T-cell (primary cell): ENCODE data around the gene OR2B6. TPM values are rescaled to one million over a fixed set of nuclear protein-coding genes. Genes with fewer than 3 reads are reported as not detected.
"Not testable (repeated sequence)": the region's sequence is repeated elsewhere in the genome, so short reads cannot be mapped to it uniquely, and the experiment has no call there.

ENCODE experiments used
- ATAC-seq, 4 experiments: fragments of 200-7000 bp in 3 of 4; fragments of 150-1000 bp in 1 of 4; cut with Tn5 transposase; replicated peaks in 1 of 4; 1 replicate in 3 of 4; 2 replicates in 1 of 4; pipeline ENCODE4 v1.10.0; 2021; ENCODE audit warnings: moderate library complexity in 3 of 4, mild to moderate bottlenecking in 2 of 4, moderate number of reproducible peaks in 1 of 4
- CTCF ChIA-PET, 2 donors: fragments of 300-600 bp; sonication (Branson Sonifier 250); formaldehyde crosslinking; loops; one replicate each; lab custom pipeline; 2022; ENCODE audit warnings: antibody characterized with exemption in 2 of 2; lab: Charles Lee
- POLR2A ChIA-PET, 2 donors: fragments of 300-600 bp; sonication (Branson Sonifier 250); formaldehyde crosslinking; loops; one replicate each; lab custom pipeline; 2022; ENCODE audit warnings: antibody characterized with exemption in 2 of 2; lab: Charles Lee
- DNase-seq, 35 experiments: peaks; one replicate each; pipeline versions ENCODE4 v3.0.0 to v3.0.0-alpha.2; 2013 to 2023
- H3K27ac ChIP-seq: one replicate; pipeline ENCODE4 v1.5.1; 2013; ENCODE audit warnings: low read length
- H3K27me3 ChIP-seq, 2 experiments: replicated peaks in 1 of 2; 1 replicate in 1 of 2; 2 replicates in 1 of 2; pipeline versions ENCODE4 v1.6.1 to v1.7.0; 2013; ENCODE audit warnings: low read length in 1 of 2, mixed read lengths in 1 of 2; ENCODE audit not compliant: control insufficient read depth in 2 of 2, insufficient read depth in 2 of 2; ENCODE audit errors: extremely low read depth in 1 of 2
- H3K36me3 ChIP-seq, 2 donors: 1 replicate in 1 of 2; 2 replicates in 1 of 2; pipeline versions ENCODE4 v1.6.1 to v1.7.0; 2013; ENCODE audit warnings: low read length in 1 of 2; ENCODE audit not compliant: control insufficient read depth in 2 of 2, insufficient read depth in 1 of 2; ENCODE audit errors: extremely low read depth in 1 of 2
- H3K4me1 ChIP-seq, 2 experiments: 1 replicate in 1 of 2; 2 replicates in 1 of 2; pipeline versions ENCODE4 v1.6.1 to v1.7.0; 2013; ENCODE audit warnings: low read length in 2 of 2, mixed read lengths in 1 of 2; ENCODE audit not compliant: insufficient read depth in 2 of 2, control insufficient read depth in 1 of 2; ENCODE audit errors: extremely low read depth in 1 of 2
- H3K4me3 ChIP-seq, 2 donors: 1 replicate in 1 of 2; 2 replicates in 1 of 2; pipeline versions ENCODE4 v1.5.1 to v1.7.0; 2013; ENCODE audit warnings: mild to moderate bottlenecking in 2 of 2, low read length in 1 of 2, moderate library complexity in 1 of 2; ENCODE audit not compliant: control insufficient read depth in 1 of 2; ENCODE audit errors: extremely low read depth in 1 of 2
- H3K9me3 ChIP-seq: 2 replicates; pipeline ENCODE4 v1.7.0; 2013
- H3K27ac Mint-ChIP-seq, 2 donors: one replicate each; pipeline ENCODE4 v1.8.0; 2020 to 2021; ENCODE audit warnings: mild to moderate bottlenecking in 2 of 2, mixed read lengths in 2 of 2
- H3K27me3 Mint-ChIP-seq, 2 donors: one replicate each; pipeline ENCODE4 v1.8.0; 2021 to 2022; ENCODE audit warnings: mixed read lengths in 2 of 2
- H3K36me3 Mint-ChIP-seq: one replicate; pipeline ENCODE4 v1.8.0; 2021; ENCODE audit warnings: mixed read lengths
- H3K4me1 Mint-ChIP-seq, 3 donors: one replicate each; pipeline ENCODE4 v1.8.0; 2020 to 2022; ENCODE audit warnings: mixed read lengths in 3 of 3, mild to moderate bottlenecking in 1 of 3
- H3K4me3 Mint-ChIP-seq, 3 donors: one replicate each; pipeline ENCODE4 v1.8.0; 2020 to 2022; ENCODE audit warnings: mild to moderate bottlenecking in 3 of 3, mixed read lengths in 3 of 3, moderate library complexity in 3 of 3
- H3K9me3 Mint-ChIP-seq, 3 donors: one replicate each; pipeline ENCODE4 v1.8.0; 2020 to 2022; ENCODE audit warnings: mixed read lengths in 3 of 3
- WGBS: methylation state at CpG from one replicate; pipeline ENCODE4 v1.1.5; 2013; ENCODE audit warnings: missing lambda C conversion rate; ENCODE audit not compliant: insufficient coverage; 5-methylcytosine and 5-hydroxymethylcytosine counted together
- total RNA-seq, 35 experiments: library from RNA in 6 of 35; stranded (reverse) in 6 of 35; fragments of 120-200 nt in 1 of 35; gene quantifications; one replicate each; pipeline versions ENCODE4 v1.2.1 to v1.2.4 and lab custom pipeline; 2013 to 2026

OR2B6 gene
- total RNA-seq, 5 donors from 2014 or later (not counting 1 experiment from before 2014, with no cell fraction given): not detected

DNA sequence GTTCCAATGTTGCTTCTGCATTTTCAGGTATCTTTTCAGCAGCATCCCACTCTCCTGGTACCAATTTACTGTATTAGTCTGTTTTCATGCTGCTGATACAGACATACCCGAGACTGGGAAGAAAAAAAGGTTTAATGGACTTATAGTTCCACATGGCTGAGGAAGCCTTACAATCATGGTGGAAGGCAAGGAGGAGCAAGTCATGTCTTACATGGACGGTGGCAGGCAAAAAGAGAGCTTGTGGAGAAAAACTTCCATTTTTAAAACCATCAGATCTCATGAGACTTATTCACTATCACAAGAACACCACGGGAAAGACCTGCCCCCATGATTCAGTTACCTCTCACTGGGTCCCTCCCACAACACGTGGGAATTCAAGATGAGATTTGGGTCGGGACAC, 27.1 kb upstream of the OR2B6 start:
- H3K27me3 Mint-ChIP-seq: peaks cover 27 to 33% of the 10 kb centered on the region in 2 donors
- H3K36me3 ChIP-seq, H3K27ac Mint-ChIP-seq, H3K36me3 Mint-ChIP-seq, CTCF ChIA-PET, H3K27ac ChIP-seq, DNase-seq, H3K4me3 Mint-ChIP-seq, ATAC-seq, H3K4me1 ChIP-seq, H3K9me3 Mint-ChIP-seq, H3K4me3 ChIP-seq, H3K9me3 ChIP-seq, H3K4me1 Mint-ChIP-seq, POLR2A ChIA-PET: not testable (repeated sequence)
- 71% methylated on average over 1 of the region's 5 CpGs for WGBS
- H3K27me3 ChIP-seq: peaks cover 0 to 10% of the 10 kb centered on the region in 2 experiments

DNA sequence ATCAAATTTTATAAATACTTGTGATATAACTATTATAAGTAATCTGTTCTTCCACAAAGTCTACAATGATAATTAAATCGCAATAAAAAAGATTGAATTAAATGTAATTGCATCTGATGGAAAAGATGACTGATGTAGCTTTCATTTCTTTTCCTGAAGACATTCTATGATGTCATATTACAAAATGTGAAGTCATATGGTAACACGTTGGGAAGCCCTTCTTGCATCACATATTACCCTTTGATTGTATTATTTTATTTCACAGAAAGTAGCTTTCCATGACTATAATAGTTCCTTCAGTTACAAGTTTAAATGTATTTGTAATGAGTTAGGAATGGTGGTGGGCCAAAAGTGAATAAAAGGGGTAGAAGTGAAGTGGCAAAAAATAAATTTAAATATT, 25.8 kb upstream of the OR2B6 start:
- no peak for DNase-seq
- H3K4me3 Mint-ChIP-seq: no peak overlapping the region
- no peak overlapping the region for H3K27ac Mint-ChIP-seq
- no peak for ATAC-seq
- no peaks in the 10 kb centered on the region for H3K9me3 Mint-ChIP-seq
- H3K36me3 Mint-ChIP-seq: no peaks in the 10 kb centered on the region
- Histone ChIP-seq H3K27me3 (peaks cover 0 to 7% of the 10 kb centered on the region in 2 experiments), H3K4me3 (no peak overlapping the region), H3K4me1 (no peaks in the 10 kb centered on the region), H3K36me3 (no peaks in the 10 kb centered on the region), H3K27ac (no peak overlapping the region), H3K9me3 (no peaks in the 10 kb centered on the region)
- ChIA-PET POLR2A (no interaction called here), CTCF (interaction anchor here (0.5 to 0.6 kb wide), 2 partner anchors 159 to 809 kb away, joined by 3 read pairs; no protein-coding TSS in a partner anchor)
- H3K4me1 Mint-ChIP-seq: no peaks in the 10 kb centered on the region
- peaks cover 32 to 39% of the 10 kb centered on the region in 2 donors for H3K27me3 Mint-ChIP-seq
- no CpG with 5 or more reads among the region's 2 CpGs for WGBS

DNA sequence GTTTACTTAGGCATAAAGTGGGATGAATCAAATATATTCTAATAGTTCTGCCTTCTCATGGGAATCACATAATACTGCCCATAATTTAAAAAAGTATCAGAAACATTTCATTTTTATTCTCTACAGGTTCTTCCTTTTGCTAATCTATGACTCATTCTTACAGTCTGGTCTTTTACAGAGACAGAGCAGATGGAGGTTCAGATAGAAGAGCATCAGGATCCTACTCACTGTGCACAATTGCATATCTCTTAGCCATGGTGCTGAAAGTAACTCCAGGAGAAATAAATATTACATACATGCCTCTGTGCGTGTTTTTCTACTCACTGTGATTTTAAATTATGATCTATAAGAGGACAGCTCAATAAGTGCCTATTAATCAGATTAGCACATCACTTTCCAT, 16.3 kb upstream of the OR2B6 start:
- no peaks in the 10 kb centered on the region for H3K4me1 Mint-ChIP-seq
- H3K36me3 Mint-ChIP-seq: no peaks in the 10 kb centered on the region
- no peak overlapping the region for H3K4me3 ChIP-seq
- H3K9me3 Mint-ChIP-seq: no peaks in the 10 kb centered on the region
- peaks cover 0 to 23% of the 10 kb centered on the region in 2 experiments for H3K27me3 ChIP-seq
- DNase-seq (no peak), ATAC-seq (no peak)
- H3K4me3 Mint-ChIP-seq: no peak overlapping the region
- H3K27ac Mint-ChIP-seq: no peak overlapping the region
- no peaks in the 10 kb centered on the region for H3K9me3 ChIP-seq
- H3K27ac ChIP-seq: no peak overlapping the region
- CTCF ChIA-PET: no interaction called here
- peaks cover 49 to 57% of the 10 kb centered on the region in 2 donors for H3K27me3 Mint-ChIP-seq
- POLR2A ChIA-PET: no interaction called here
- no peaks in the 10 kb centered on the region for H3K4me1 ChIP-seq
- WGBS: no CpG with 5 or more reads among the region's 1 CpG
- no peaks in the 10 kb centered on the region for H3K36me3 ChIP-seq

DNA sequence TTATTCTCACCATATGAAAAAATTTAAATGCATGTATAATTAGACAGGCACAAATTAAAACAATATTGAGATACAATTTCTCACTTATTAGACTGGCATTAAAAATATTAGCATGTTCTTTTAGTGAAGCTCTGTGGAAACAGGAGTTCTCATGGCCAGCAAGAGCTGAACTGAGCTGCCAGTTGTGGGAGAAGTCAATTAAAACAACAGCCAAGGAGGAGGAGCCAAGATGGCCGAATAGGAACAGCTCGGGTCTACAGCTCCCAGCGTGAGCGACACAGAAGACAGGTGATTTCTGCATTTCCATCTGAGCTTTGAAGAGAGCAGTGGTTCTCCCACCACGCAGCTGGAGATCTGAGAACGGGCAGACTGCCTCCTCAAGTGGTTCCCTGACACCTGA, 14.0 kb upstream of the OR2B6 start:
- H3K4me1 Mint-ChIP-seq, H3K4me1 ChIP-seq, POLR2A ChIA-PET, H3K36me3 Mint-ChIP-seq, H3K4me3 ChIP-seq, H3K9me3 ChIP-seq, ATAC-seq, H3K27ac Mint-ChIP-seq, H3K27ac ChIP-seq, H3K9me3 Mint-ChIP-seq, CTCF ChIA-PET, H3K4me3 Mint-ChIP-seq, DNase-seq, H3K36me3 ChIP-seq: not testable (repeated sequence)
- peaks cover 46 to 48% of the 10 kb centered on the region in 2 donors for H3K27me3 Mint-ChIP-seq
- 65% methylated on average over 6 of the region's 6 CpGs for WGBS
- H3K27me3 ChIP-seq: peaks cover 0 to 12% of the 10 kb centered on the region in 2 experiments

DNA sequence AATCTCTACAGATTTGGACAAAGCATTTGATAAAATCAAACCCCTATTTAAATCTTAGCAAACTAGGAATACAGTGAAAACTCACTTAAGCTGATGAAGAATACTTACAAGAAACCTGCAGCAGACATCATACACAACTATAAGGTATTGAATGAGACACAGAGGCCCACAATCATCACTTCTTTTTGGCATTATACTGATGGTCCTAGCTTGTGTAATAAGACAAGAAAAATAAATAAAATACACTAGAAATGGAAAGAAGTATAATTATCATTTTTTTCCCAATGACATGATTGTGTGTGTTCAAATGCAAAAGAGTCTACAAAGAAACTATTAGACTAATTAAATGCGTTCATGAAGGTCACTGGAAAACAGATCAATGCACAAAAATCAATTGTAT, 8.8 kb upstream of the OR2B6 start:
- H3K36me3 Mint-ChIP-seq: no peaks in the 10 kb centered on the region
- no CpG with 5 or more reads among the region's 1 CpG for WGBS
- H3K27me3 Mint-ChIP-seq: peaks cover 30 to 46% of the 10 kb centered on the region in 2 donors

DNA sequence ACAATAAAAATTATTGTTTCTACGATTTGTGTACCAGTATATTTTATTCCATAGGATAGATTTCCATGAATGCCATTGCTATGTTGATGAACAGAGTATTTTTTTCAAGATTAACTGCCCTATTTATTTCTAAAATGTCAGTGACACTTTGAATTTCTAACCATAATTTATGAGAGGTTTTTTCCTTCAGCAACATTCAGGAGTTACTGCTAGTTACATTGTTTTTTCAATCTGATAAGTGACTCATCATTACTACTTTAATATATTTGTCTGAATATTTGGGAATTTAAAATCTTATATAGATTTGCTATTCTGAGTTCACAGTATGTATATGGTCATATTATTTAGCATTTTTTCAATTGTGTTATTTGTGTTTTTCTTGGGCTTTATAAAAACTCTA, 6.0 kb upstream of the OR2B6 start:
- Histone ChIP-seq H3K36me3 (no peaks in the 10 kb centered on the region), H3K27me3 (peaks cover 0 to 6% of the 10 kb centered on the region in 2 experiments), H3K9me3 (no peaks in the 10 kb centered on the region), H3K4me3 (no peak overlapping the region), H3K4me1 (no peaks in the 10 kb centered on the region), H3K27ac (no peak overlapping the region)
- Mint-ChIP-seq H3K36me3 (no peaks in the 10 kb centered on the region), H3K27ac (no peak overlapping the region), H3K4me3 (no peak overlapping the region), H3K4me1 (no peaks in the 10 kb centered on the region), H3K27me3 (peaks cover 48 to 58% of the 10 kb centered on the region in 2 donors), H3K9me3 (peaks cover 0 to 8% (median 0%) of the 10 kb centered on the region in 3 donors)
- ChIA-PET CTCF (no interaction called here), POLR2A (no interaction called here)
- no peak for ATAC-seq
- no peak for DNase-seq
- WGBS: no CpG with 5 or more reads among the region's 1 CpG

More for the DNA sequence above, 8.8 kb upstream of the OR2B6 start:
- Mint-ChIP-seq H3K4me1 (no peaks in the 10 kb centered on the region), H3K4me3 (no peak overlapping the region), H3K27ac (no peak overlapping the region), H3K9me3 (peaks cover 0 to 8% (median 0%) of the 10 kb centered on the region in 3 donors)
- DNase-seq (no peak), ATAC-seq (no peak)
- no peaks in the 10 kb centered on the region for H3K4me1 ChIP-seq
- CTCF ChIA-PET: no interaction called here
- H3K36me3 ChIP-seq: no peaks in the 10 kb centered on the region
- H3K4me3 ChIP-seq: no peak overlapping the region
- peaks cover 0 to 3% of the 10 kb centered on the region in 2 experiments for H3K27me3 ChIP-seq
- H3K27ac ChIP-seq: no peak overlapping the region
- POLR2A ChIA-PET: no interaction called here
- H3K9me3 ChIP-seq: no peaks in the 10 kb centered on the region

DNA sequence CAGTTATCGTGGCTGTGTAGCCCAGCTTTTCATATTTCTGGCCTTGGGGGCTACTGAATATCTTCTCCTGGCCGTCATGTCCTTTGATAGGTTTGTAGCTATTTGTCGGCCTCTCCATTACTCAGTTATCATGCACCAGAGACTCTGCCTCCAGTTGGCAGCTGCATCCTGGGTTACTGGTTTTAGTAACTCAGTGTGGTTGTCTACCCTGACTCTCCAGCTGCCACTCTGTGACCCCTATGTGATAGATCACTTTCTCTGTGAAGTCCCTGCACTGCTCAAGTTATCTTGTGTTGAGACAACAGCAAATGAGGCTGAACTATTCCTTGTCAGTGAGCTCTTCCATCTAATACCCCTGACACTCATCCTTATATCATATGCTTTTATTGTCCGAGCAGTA, 475 bp downstream of the OR2B6 start:
- H3K9me3 Mint-ChIP-seq: no peaks in the 10 kb centered on the region
- Histone ChIP-seq H3K4me3 (no peak overlapping the region), H3K36me3 (no peaks in the 10 kb centered on the region), H3K27ac (no peak overlapping the region), H3K27me3 (peaks cover 3 to 6% of the 10 kb centered on the region in 2 experiments), H3K4me1 (no peaks in the 10 kb centered on the region), H3K9me3 (no peaks in the 10 kb centered on the region)
- no peak overlapping the region for H3K4me3 Mint-ChIP-seq
- ChIA-PET CTCF (no interaction called here), POLR2A (no interaction called here)
- ATAC-seq (no peak), DNase-seq (no peak)
- H3K36me3 Mint-ChIP-seq: no peaks in the 10 kb centered on the region
- H3K27ac Mint-ChIP-seq: no peak overlapping the region
- 80% methylated on average over 1 of the region's 4 CpGs for WGBS
- H3K27me3 Mint-ChIP-seq: peaks cover 44 to 55% of the 10 kb centered on the region in 2 donors
- H3K4me1 Mint-ChIP-seq: no peaks in the 10 kb centered on the region
